HG03469 (cell line): ENCODE measurements around the gene SNRPD3.
"Not testable (repeated sequence)": the region's sequence is repeated elsewhere in the genome, so short reads cannot be mapped to it uniquely, and the experiment has no call there.

Source experiments
- ATAC-seq: cut with Tn5 transposase; IDR thresholded peaks from one replicate; pipeline ENCODE4 v1.9.1; 2021; ENCODE audit warnings: mild to moderate bottlenecking, moderate library complexity, moderate number of reproducible peaks; ENCODE audit not compliant: unreplicated experiment

Gene SNRPD3

GRCh38 chr22:24606340-24606739, 50.5 kb downstream of the SNRPD3 start:
- not testable (repeated sequence) for ATAC-seq

- ATAC-seq = not testable (repeated sequence)
These were observed 51.7 kb downstream of the SNRPD3 start for GRCh38 chr22:24607429-24607983.

GRCh38 chr22:24608327-24608726, 52.5 kb downstream of the SNRPD3 start:
- not testable (repeated sequence) for ATAC-seq

GRCh38 chr22:24609888-24610287, 54.1 kb downstream of the SNRPD3 start:
- not testable (repeated sequence) for ATAC-seq

- ATAC-seq = not testable (repeated sequence)
These were observed 59.0 kb downstream of the SNRPD3 start for GRCh38 chr22:24614794-24615193.

GRCh38 chr22:24621244-24621643, 65.4 kb downstream of the SNRPD3 start:
- ATAC-seq = not testable (repeated sequence)

- ATAC-seq = not testable (repeated sequence)
These were observed 66.8 kb downstream of the SNRPD3 start for GRCh38 chr22:24622596-24622995.
